GM18867 (cell line): Measurements from ENCODE around the gene OR6A2.
A peak's percentile ranks its signal among the peaks of the same experiment; 100 is the strongest.

Source experiments
- ATAC-seq: cut with Tn5 transposase; IDR thresholded peaks from one replicate; pipeline ENCODE4 v1.9.1; 2021; ENCODE audit warnings: mild to moderate bottlenecking, moderate library complexity; ENCODE audit not compliant: unreplicated experiment

OR6A2 gene

GRCh38 chr11:6757373-6757967 is 42.0 kb downstream of the OR6A2 start:
- ATAC-seq = peak; percentile 84

DNA sequence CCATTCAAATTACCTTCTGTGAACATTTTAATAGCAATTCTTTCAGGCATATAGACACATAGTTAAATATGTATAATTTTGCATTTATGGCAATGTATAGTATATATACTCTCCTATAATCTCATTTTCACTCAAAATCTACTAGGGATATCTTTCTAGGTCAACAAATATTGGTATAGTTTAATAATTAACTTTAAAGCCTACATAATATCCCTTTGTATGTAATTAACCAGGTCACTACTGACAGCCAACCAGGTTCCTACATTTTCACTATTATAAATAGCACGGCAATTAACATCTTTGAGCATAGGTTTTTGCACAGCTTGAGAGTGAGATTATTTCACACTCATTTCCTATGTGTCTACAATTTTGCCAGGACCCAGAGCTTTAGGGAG is 43.5 kb downstream of the OR6A2 start:
- no peak for ATAC-seq

DNA sequence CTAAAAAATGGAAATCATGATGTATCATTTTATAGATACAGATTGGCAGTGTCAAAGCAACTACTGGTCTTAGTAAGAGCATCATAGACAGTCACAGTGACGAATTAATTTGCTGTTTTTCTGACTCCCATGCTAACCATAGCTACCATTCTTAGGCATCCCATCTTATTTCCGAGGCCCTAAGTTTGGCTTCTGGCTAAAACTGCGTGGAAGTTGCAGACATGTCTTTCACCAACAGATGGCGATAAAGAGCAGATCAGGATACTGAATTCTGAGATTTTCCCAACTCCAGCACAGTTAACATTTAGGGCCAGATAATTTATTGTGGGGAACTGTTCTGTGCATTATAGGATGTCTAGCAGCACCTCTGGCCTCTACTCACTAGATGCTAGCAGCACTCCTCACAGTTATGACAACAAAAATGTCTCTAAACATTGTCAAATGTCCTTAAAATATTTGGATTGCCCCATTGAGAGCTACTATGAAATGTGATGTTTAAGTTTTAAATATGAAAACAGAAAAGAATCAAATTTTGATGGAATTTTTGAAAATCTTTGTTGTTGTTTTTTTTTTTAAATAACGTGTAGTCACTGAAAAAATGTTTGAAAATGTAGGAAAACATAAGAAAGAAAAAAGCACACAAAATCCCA is 44.1 kb downstream of the OR6A2 start:
- no peak for ATAC-seq

GRCh38 chr11:6747097-6747668 is 52.3 kb downstream of the OR6A2 start:
- ATAC-seq = no peak

DNA sequence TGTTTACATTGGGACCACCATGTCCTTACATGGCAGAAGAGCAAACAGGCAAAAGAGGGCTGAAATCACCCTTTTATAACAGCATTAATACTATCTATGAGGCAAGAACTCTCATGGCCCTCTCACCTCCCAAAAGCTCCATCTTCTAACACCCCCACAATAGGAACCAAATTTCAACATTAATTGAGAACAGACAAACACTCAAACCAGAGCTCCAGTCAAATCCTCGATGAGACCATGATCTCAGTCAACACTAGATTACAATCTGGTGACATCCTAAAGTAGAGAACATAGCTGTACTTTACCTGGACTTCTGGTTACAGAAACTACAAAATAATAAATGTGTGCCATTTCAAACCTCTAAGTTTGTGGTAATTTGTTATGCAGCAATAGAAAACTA is 52.9 kb downstream of the OR6A2 start:
- ATAC-seq = peak; percentile 24

- peak; percentile 80 for ATAC-seq
Measured at GRCh38 chr11:6746086-6746618, 53.3 kb downstream of the OR6A2 start.

- ATAC-seq = peak; percentile 62
Measured at GRCh38 chr11:6745465-6746015, 53.9 kb downstream of the OR6A2 start.

DNA sequence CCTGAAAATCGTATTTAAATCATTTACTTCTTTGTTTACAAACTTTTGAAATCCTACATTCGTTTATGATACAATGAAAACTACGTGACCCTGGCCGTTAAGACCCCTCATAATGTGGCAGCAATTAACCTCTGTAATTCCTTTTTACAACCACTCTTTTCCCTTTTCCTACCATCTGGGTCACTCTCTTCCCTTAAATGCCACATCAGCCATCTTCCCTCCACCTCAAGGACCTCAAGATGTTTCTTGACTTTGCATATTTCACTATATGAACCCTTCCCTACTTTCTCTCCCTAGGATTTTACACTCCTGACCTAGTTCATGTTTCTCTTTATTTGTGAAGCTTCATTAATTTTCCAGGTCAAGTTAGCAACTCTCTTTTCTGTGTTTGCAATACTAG is 54.5 kb downstream of the OR6A2 start:
- ATAC-seq = no peak

- no peak for ATAC-seq
Measured at GRCh38 chr11:6742260-6742659, 57.2 kb downstream of the OR6A2 start.
